ENCODE measurements around the gene MYO1H. TPM values are rescaled to one million over a fixed set of nuclear protein-coding genes. Genes with fewer than 3 reads are reported as not detected.
A peak's percentile ranks its signal among the peaks of the same experiment; 100 is the strongest.

MYO1H gene
- total RNA-seq, 1 experiment from 2014 or later = not detected

- peak; percentile 18 for DNase-seq (ENCODE audit: low read depth)
These were observed 144.7 kb downstream of the MYO1H start for GRCh38 chr12:109492371-109492770.

DNA sequence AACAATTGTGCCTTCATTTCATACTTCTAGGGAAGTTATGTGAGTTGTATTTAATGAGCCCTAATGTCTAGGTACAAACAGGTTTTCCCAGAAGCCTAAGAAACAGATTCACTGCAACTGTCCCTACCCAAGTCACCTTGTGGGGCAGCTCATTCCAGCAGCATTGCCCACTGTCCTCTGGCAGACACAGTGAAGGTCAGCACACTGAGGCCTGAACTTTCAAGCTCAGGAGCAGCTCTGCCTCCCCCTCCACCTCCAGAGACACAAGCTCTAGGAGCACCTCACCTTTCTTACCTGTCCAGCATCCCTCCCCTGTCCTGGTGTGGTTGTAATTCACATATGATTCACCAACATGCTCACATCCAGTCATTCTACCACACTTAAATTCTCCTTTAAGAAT is 145.4 kb downstream of the MYO1H start:
- no peak for DNase-seq (ENCODE audit: low read depth)

- DNase-seq (ENCODE audit: low read depth) = no peak
These were observed 146.2 kb downstream of the MYO1H start for GRCh38 chr12:109493938-109494337.

GRCh38 chr12:109494348-109494881 is 146.7 kb downstream of the MYO1H start:
- DNase-seq (ENCODE audit: low read depth) = peak; percentile 11

- no peak for DNase-seq (ENCODE audit: low read depth)
These were observed 147.3 kb downstream of the MYO1H start for GRCh38 chr12:109495012-109495411.

DNA sequence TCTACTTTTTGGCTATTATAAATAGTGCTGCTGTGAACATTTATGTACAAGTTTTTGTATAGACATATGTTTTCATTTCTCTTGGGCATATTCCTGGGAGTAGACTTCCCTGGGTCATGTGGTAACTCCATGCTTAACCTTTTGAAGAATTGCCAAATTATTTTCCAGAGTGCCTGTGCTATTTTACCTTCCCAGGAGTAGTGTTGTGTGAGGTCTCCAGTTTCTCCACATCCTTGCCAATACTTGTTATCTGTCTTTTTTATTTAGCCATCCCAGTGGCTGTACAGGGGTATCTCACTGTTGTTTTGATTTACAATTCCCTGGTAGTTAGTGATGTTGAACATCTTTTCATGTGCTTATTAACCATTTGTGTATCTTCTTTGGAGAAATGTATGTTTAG is 148.6 kb downstream of the MYO1H start:
- no peak for DNase-seq (ENCODE audit: low read depth)

GRCh38 chr12:109497675-109498074 is 150.0 kb downstream of the MYO1H start:
- DNase-seq (ENCODE audit: low read depth) = peak; percentile 13

Other genes with a start within 250 kb of the MYO1H start
- 2.3 and 5.1 TPM in 2 replicates for gene ACACB, start 231.3 kb upstream of the MYO1H start, total RNA-seq (2014; rRNA removed; shearing (Covaris generic))
- 0.06 and 0.12 TPM in 2 replicates for gene FOXN4, start 38.6 kb upstream of the MYO1H start, total RNA-seq (2014; rRNA removed; shearing (Covaris generic))
- gene KCTD10, start 129.4 kb downstream of the MYO1H start, total RNA-seq (2014; rRNA removed; shearing (Covaris generic)) = 53.1 and 75.3 TPM in 2 replicates
- gene UBE3B, start 129.7 kb downstream of the MYO1H start, total RNA-seq (2014; rRNA removed; shearing (Covaris generic)) = 19.7 and 20.8 TPM in 2 replicates
- 24.5 and 29.3 TPM in 2 replicates for gene MMAB, start 225.6 kb downstream of the MYO1H start, total RNA-seq (2014; rRNA removed; shearing (Covaris generic))
- 23.6 and 30.9 TPM in 2 replicates for gene MVK, start 225.9 kb downstream of the MYO1H start, total RNA-seq (2014; rRNA removed; shearing (Covaris generic))